Thoracic aorta (tissue), 2 donors: ENCODE results near the gene CKS1B. TPM values are rescaled to one million over a fixed set of nuclear protein-coding genes. Genes with fewer than 3 reads are reported as not detected.

Source experiments
- ATAC-seq: fragments of 150-250 bp; one replicate; pipeline ENCODE4 v1.8.0; 2017; ENCODE audit warnings: low read depth; ENCODE audit not compliant: insufficient number of reproducible peaks, low FRiP score
- DNase-seq: peaks from one replicate; pipeline ENCODE4 v3.0.0-alpha.2; 2020; ENCODE audit warnings: low spot score
- H3K27ac ChIP-seq, 2 donors: fragments of 200-600 bp; sonication (generic); 1 replicate in 1 of 2; 2 replicates in 1 of 2; pipeline ENCODE4 v1.5.1; 2016; ENCODE audit warnings: mild to moderate bottlenecking in 2 of 2, moderate library complexity in 2 of 2
- H3K27me3 ChIP-seq: fragments of 200-600 bp; sonication (generic); replicated peaks from 2 replicates; pipeline ENCODE4 v1.6.0; 2016; ENCODE audit warnings: mild to moderate bottlenecking; ENCODE audit not compliant: insufficient read depth
- H3K36me3 ChIP-seq: fragments of 200-600 bp; sonication (generic); one replicate; pipeline ENCODE4 v1.5.1; 2016
- H3K4me1 ChIP-seq, 2 donors: fragments of 200-600 bp; sonication (generic); 1 replicate in 1 of 2; 2 replicates in 1 of 2; pipeline versions ENCODE4 v1.5.1 to v1.6.0; 2016; ENCODE audit warnings: low read depth in 2 of 2, mild to moderate bottlenecking in 1 of 2; ENCODE audit not compliant: control insufficient read depth in 1 of 2
- H3K4me3 ChIP-seq: fragments of 200-600 bp; sonication (generic); 2 replicates; pipeline ENCODE4 v1.5.1; 2016; ENCODE audit warnings: mild to moderate bottlenecking
- H3K9me3 ChIP-seq: fragments of 200-600 bp; sonication (generic); 2 replicates; pipeline ENCODE4 v1.5.1; 2016
- CTCF ChIP-seq: fragments of 200-600 bp; sonication (generic); IDR thresholded peaks from one replicate; pipeline ENCODE4 v1.5.1; 2019; ENCODE audit warnings: antibody characterized with exemption
- total RNA-seq, 2 donors: library from RNA; depleted of rRNA; stranded (reverse); fragments of >200 nt; gene quantifications; one replicate each; pipeline versions ENCODE4 v1.1.0 to v1.2.3, GENCODE V29; 2016

The CKS1B gene
- total RNA-seq, 2 donors from 2014 or later: 13.5 to 23.7 TPM

DNA sequence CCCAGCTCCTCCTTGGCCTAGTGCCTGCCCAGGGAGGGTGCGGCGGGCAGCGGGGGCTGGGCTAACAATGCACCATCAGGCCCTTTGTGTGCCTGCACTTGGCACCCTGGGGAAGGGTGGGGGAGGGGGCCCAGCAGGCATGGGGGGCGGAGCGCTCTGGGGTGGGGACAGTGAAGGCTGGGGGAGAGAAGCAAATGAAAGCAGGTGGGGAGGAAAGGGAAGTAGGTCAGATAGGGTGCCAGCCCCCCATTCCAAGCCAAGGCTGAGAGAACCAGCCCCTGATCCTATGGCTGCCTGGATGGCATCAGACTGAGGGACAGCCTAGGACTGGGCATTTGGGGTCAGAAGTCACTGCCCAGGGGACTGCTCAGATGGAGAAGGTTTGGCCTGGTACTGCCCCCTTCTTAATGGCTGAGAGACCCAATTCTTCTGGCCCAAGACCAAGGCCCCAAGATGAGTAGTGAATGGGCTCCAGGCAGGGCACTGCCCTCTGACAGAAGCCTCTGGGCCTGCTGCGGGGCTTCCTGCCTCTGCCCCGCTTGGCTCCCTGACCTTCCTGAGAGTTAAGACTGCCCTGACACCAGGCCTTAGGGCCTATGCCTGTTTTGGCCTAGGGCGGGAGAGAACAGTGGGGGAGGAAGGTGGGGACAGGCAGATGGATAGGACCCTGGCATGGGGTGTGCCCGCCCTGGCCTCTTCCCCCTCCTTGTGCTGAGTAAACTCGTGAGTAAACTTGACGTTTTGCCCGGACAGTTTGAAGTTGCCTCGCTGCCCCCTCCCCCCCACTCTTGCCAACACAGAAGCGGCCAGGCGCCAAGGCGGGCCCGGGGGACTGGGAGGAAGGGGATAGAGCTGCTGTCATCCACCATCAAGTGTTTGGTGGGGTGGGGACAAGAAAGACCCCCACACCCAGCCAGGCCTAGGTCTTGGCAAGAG is 30.9 kb downstream of the CKS1B start:
- H3K36me3 ChIP-seq: peaks cover 3% of the 10 kb centered on the region
- peak overlapping the region; percentile 92 to 99 for H3K27ac ChIP-seq
- H3K27me3 ChIP-seq: no peaks in the 10 kb centered on the region
- peak; percentile 33 for DNase-seq
- peaks cover 45 to 51% of the 10 kb centered on the region in 2 donors for H3K4me1 ChIP-seq
- no peaks in the 10 kb centered on the region for H3K9me3 ChIP-seq
- peak overlapping the region; percentile 99 for H3K4me3 ChIP-seq
- no peak for TF ChIP-seq CTCF
- no peak for ATAC-seq

GRCh38 chr1:155006601-155007101 is 32.2 kb downstream of the CKS1B start:
- H3K4me1 ChIP-seq: peaks cover 52 to 64% of the 10 kb centered on the region in 2 donors
- peak overlapping the region; percentile 92 to 99 for H3K27ac ChIP-seq
- H3K4me3 ChIP-seq: peak overlapping the region; percentile 23

GRCh38 chr1:155007251-155007828 is 32.9 kb downstream of the CKS1B start:
- Histone ChIP-seq H3K4me1 (peaks cover 59 to 71% of the 10 kb centered on the region in 2 donors), H3K36me3 (peaks cover 3% of the 10 kb centered on the region), H3K27ac (peak overlapping the region; percentile 65 to 99), H3K27me3 (no peaks in the 10 kb centered on the region), H3K9me3 (no peaks in the 10 kb centered on the region), H3K4me3 (peak overlapping the region; percentile 53)
- ATAC-seq (no peak), DNase-seq (no peak)
- TF ChIP-seq CTCF: no peak

More at GRCh38 chr1:155006601-155007101, 32.2 kb downstream of the CKS1B start:
- Histone ChIP-seq H3K27me3 (no peaks in the 10 kb centered on the region), H3K36me3 (peaks cover 3% of the 10 kb centered on the region), H3K9me3 (no peaks in the 10 kb centered on the region)
- ATAC-seq: no peak
- no peak for DNase-seq
- no peak for TF ChIP-seq CTCF

DNA sequence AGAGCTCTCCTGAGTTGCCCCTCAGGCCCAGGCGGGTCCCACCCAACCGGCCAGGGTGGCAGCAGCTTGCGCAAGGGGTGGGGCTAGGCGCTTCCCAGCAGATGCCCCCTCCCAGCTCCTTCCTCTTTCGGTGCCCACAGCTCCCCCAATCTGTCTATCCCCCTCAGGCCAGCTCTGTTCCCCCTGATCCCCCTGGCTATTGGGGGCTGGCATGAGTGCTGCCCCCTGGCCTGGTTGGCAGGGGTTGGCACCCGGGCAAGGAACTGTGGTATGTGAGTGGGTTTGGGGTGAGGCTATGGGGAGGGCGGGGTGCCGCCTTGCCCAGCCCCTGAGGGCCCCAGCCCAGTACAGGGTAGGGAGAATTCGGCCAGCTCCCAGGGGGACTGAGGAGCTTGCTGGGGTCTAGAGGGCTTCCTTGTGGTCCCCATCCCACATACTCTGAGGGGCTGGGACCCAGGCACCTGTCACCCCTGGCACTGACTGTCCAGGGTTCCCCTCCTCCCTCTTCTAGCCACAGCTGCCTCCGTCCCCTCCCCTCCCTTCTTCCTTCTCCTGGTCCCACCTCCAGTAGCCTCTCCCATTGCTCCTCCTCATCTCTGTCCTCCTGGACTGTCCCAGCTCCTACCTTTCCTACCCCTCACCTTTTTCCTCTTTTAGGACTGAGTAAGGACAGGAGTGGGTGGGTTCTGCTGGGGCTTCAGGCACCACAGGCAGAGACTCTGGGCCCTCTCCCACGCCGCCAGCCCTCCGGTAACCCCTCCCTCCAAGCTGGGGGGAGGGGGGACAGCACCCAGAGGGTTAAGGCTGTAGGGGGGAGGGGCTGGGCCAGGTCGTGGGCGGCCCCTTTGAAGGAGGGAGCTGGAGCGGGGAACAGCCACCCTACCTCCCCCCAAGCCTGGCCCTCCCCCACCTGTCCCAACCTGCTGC is 33.8 kb downstream of the CKS1B start:
- ATAC-seq (no peak), DNase-seq (no peak)
- H3K4me3 ChIP-seq: peak overlapping the region; percentile 53
- H3K9me3 ChIP-seq: no peaks in the 10 kb centered on the region
- H3K36me3 ChIP-seq: peaks cover 3% of the 10 kb centered on the region
- H3K27ac ChIP-seq: peak overlapping the region; percentile 65 to 99
- no peaks in the 10 kb centered on the region for H3K27me3 ChIP-seq
- peaks cover 61 to 75% of the 10 kb centered on the region in 2 donors for H3K4me1 ChIP-seq
- no peak for TF ChIP-seq CTCF
